SK-N-MC (cell line): ENCODE results near the gene TBX2.

Experiments
- EZH2 ChIP-seq: fragments of 200-600 bp; sonication (generic); IDR thresholded peaks from one replicate; pipeline ENCODE4 v1.6.1; 2017; ENCODE audit warnings: antibody characterized with exemption
- POLR2AphosphoS5 ChIP-seq: IDR thresholded peaks from 2 replicates; pipeline ENCODE4 v1.6.1; 2012; ENCODE audit warnings: mild to moderate bottlenecking, low read depth, low read length, borderline replicate concordance

- TF ChIP-seq POLR2AphosphoS5 (no peak), EZH2 (no peak)
Observed at GRCh38 chr17:61436273-61436672, 36.6 kb downstream of the TBX2 start.
